Activated B cell treated with CpG ODN at 0.5 μM for 24 hours (primary cell): Measurements from ENCODE around the gene FGD5. TPM values are rescaled to one million over a fixed set of nuclear protein-coding genes. Genes with fewer than 3 reads are reported as not detected.

Experiments used
- ATAC-seq: fragments of 200-7000 bp; cut with Tn5 transposase; one replicate; pipeline ENCODE4 v1.10.0; 2021; ENCODE audit warnings: low read depth, mild to moderate bottlenecking, moderate library complexity
- CTCF ChIA-PET: fragments of 350-600 bp; sonication (Branson Sonifier 250); formaldehyde crosslinking; loops from one replicate; lab custom pipeline; 2021; ENCODE audit warnings: antibody characterized with exemption; lab: Charles Lee
- POLR2A ChIA-PET: fragments of 350-600 bp; sonication (Branson Sonifier 250); formaldehyde crosslinking; loops from one replicate; lab custom pipeline; 2021; ENCODE audit warnings: antibody characterized with exemption; lab: Charles Lee
- DNase-seq: peaks from one replicate; pipeline ENCODE4 v3.0.0; 2022
- H3K27ac Mint-ChIP-seq: one replicate; pipeline ENCODE4 v1.8.0; 2020; ENCODE audit warnings: mixed read lengths
- H3K27me3 Mint-ChIP-seq: one replicate; pipeline ENCODE4 v1.8.0; 2021; ENCODE audit warnings: mixed read lengths
- H3K36me3 Mint-ChIP-seq: one replicate; pipeline ENCODE4 v1.8.0; 2021; ENCODE audit warnings: low read depth, mixed read lengths
- H3K4me1 Mint-ChIP-seq: one replicate; pipeline ENCODE4 v1.8.0; 2021; ENCODE audit warnings: mixed read lengths
- H3K4me3 Mint-ChIP-seq: one replicate; pipeline ENCODE4 v1.8.0; 2020; ENCODE audit warnings: mild to moderate bottlenecking, mixed read lengths
- H3K9me3 Mint-ChIP-seq: one replicate; pipeline ENCODE4 v1.8.0; 2020; ENCODE audit warnings: mixed read lengths
- CTCF ChIP-seq: fragments of 200-600 bp; IDR thresholded peaks from one replicate; pipeline ENCODE4 v1.8.0; 2022; ENCODE audit warnings: antibody characterized with exemption, mild to moderate bottlenecking
- intact Hi-C: fragments of 100-400 bp; cut with micrococcal nuclease; formaldehyde crosslinking; loops from one replicate; pipeline ENCODE4 v1.15.1; 2024
- total RNA-seq: library from RNA; stranded (reverse); gene quantifications from 2 replicates; pipeline ENCODE4 v1.2.3, GENCODE V29; 2022

The FGD5 gene
- total RNA-seq, 1 donor from 2014 or later, result not detected

GRCh38 chr3:14907043-14907966 is 88.5 kb downstream of the FGD5 start:
- H3K27me3 Mint-ChIP-seq, result peaks cover 16% of the 10 kb centered on the region

GRCh38 chr3:14909250-14909649 is 90.5 kb downstream of the FGD5 start:
- ATAC-seq, result no peak
- ChIA-PET CTCF (no interaction called here), POLR2A (no interaction called here)
- no peak overlapping the region for H3K27ac Mint-ChIP-seq
- no peak for TF ChIP-seq CTCF
- peaks cover 22% of the 10 kb centered on the region for H3K27me3 Mint-ChIP-seq
- H3K4me3 Mint-ChIP-seq, result no peak overlapping the region
- intact Hi-C loops, result no loop called here
- no peak for DNase-seq
- H3K36me3 Mint-ChIP-seq, result no peaks in the 10 kb centered on the region
- peaks cover 12% of the 10 kb centered on the region for H3K9me3 Mint-ChIP-seq
- H3K4me1 Mint-ChIP-seq, result no peaks in the 10 kb centered on the region

More at GRCh38 chr3:14907043-14907966, 88.5 kb downstream of the FGD5 start:
- ATAC-seq, result no peak
- CTCF ChIA-PET, result no interaction called here
- Mint-ChIP-seq H3K9me3 (peaks cover 12% of the 10 kb centered on the region), H3K4me3 (no peak overlapping the region), H3K27ac (no peak overlapping the region), H3K4me1 (no peaks in the 10 kb centered on the region), H3K36me3 (no peaks in the 10 kb centered on the region)
- POLR2A ChIA-PET, result no interaction called here
- intact Hi-C loops, result no loop called here
- no peak for DNase-seq
- no peak for TF ChIP-seq CTCF

- ChIA-PET CTCF (no interaction called here), POLR2A (no interaction called here)
- intact Hi-C loops, result no loop called here
- DNase-seq, result no peak
- Mint-ChIP-seq H3K27me3 (peaks cover 14% of the 10 kb centered on the region), H3K4me3 (no peak overlapping the region), H3K27ac (no peak overlapping the region), H3K4me1 (no peaks in the 10 kb centered on the region), H3K9me3 (no peaks in the 10 kb centered on the region), H3K36me3 (no peaks in the 10 kb centered on the region)
- no peak for TF ChIP-seq CTCF
- no peak for ATAC-seq
Observed at GRCh38 chr3:14911651-14912050, 92.9 kb downstream of the FGD5 start.

GRCh38 chr3:14913071-14913925 is 94.5 kb downstream of the FGD5 start:
- DNase-seq (no peak), ATAC-seq (no peak)
- Mint-ChIP-seq H3K36me3 (no peaks in the 10 kb centered on the region), H3K27ac (no peak overlapping the region), H3K9me3 (no peaks in the 10 kb centered on the region), H3K4me1 (no peaks in the 10 kb centered on the region), H3K27me3 (peaks cover 11% of the 10 kb centered on the region), H3K4me3 (no peak overlapping the region)
- POLR2A ChIA-PET, result no interaction called here
- CTCF ChIA-PET, result interaction anchor here (1.6 kb wide), 1 partner anchor 13 kb away, joined by 5 read pairs; no protein-coding TSS in a partner anchor
- intact Hi-C loops, result no loop called here
- no peak for TF ChIP-seq CTCF
